Measurements from ENCODE around the gene PRKCH. TPM values are rescaled to one million over a fixed set of nuclear protein-coding genes. Genes with fewer than 3 reads are reported as not detected.

PRKCH gene
- total and polyA plus RNA-seq, 8 donors: 35.2 to 48.8 (median 43.1) TPM

GRCh38 chr14:61347826-61348443 is 26.6 kb downstream of the PRKCH start:
- Histone ChIP-seq H3K4me3 (no peak overlapping the region), H3K36me3 (no peaks in the 10 kb centered on the region), H3K27me3 (no peaks in the 10 kb centered on the region), H3K9me3 (no peaks in the 10 kb centered on the region), H3K4me1 (peaks cover 14 to 71% of the 10 kb centered on the region in 2 donors), H3K27ac (peak overlapping the region in 1 of 2 donors; percentile 24)
- ATAC-seq (peak; percentile 17), DNase-seq (no peak)
- intact Hi-C loops (cut with DNase I): no loop called here
- no peak for TF ChIP-seq CTCF (IDR thresholded peaks at IDR 0.05)

GRCh38 chr14:61350427-61351270 is 29.3 kb downstream of the PRKCH start:
- no peak for TF ChIP-seq CTCF (IDR thresholded peaks at IDR 0.05)
- H3K27ac ChIP-seq: peak overlapping the region in 1 of 2 donors; percentile 9
- intact Hi-C loops (cut with DNase I): no loop called here
- H3K27me3 ChIP-seq: no peaks in the 10 kb centered on the region
- no peaks in the 10 kb centered on the region for H3K36me3 ChIP-seq
- peaks cover 0 to 50% of the 10 kb centered on the region in 2 donors for H3K4me1 ChIP-seq
- no peaks in the 10 kb centered on the region for H3K9me3 ChIP-seq
- ATAC-seq (no peak), DNase-seq (no peak)
- H3K4me3 ChIP-seq: no peak overlapping the region

GRCh38 chr14:61351477-61351876 is 30.1 kb downstream of the PRKCH start:
- intact Hi-C loops (cut with DNase I): no loop called here
- Histone ChIP-seq H3K9me3 (no peaks in the 10 kb centered on the region), H3K4me1 (peaks cover 0 to 51% of the 10 kb centered on the region in 2 donors), H3K36me3 (no peaks in the 10 kb centered on the region), H3K27me3 (no peaks in the 10 kb centered on the region), H3K4me3 (no peak overlapping the region), H3K27ac (peak overlapping the region in 1 of 2 donors; percentile 6)
- no peak for TF ChIP-seq CTCF (IDR thresholded peaks at IDR 0.05)
- ATAC-seq (no peak), DNase-seq (no peak)

GRCh38 chr14:61355892-61356325 is 34.5 kb downstream of the PRKCH start:
- Histone ChIP-seq H3K27me3 (no peaks in the 10 kb centered on the region), H3K4me1 (peaks cover 6 to 41% of the 10 kb centered on the region in 2 donors), H3K27ac (peak overlapping the region; percentile 29 to 67), H3K36me3 (no peaks in the 10 kb centered on the region), H3K4me3 (no peak overlapping the region), H3K9me3 (no peaks in the 10 kb centered on the region)
- DNase-seq: peak in 3 of 4 donors; percentile 43 to 65 (median 61)
- no peak for TF ChIP-seq CTCF (IDR thresholded peaks at IDR 0.05)
- intact Hi-C loops (cut with DNase I): no loop called here
- ATAC-seq: peak; percentile 91

GRCh38 chr14:61357123-61357522 is 35.7 kb downstream of the PRKCH start:
- DNase-seq: no peak
- H3K36me3 ChIP-seq: no peaks in the 10 kb centered on the region
- peak overlapping the region; percentile 8 to 67 for H3K27ac ChIP-seq
- no peak overlapping the region for H3K4me3 ChIP-seq
- no peak for ATAC-seq
- no peaks in the 10 kb centered on the region for H3K27me3 ChIP-seq
- H3K9me3 ChIP-seq: no peaks in the 10 kb centered on the region
- intact Hi-C loops (cut with DNase I): no loop called here
- peaks cover 6 to 42% of the 10 kb centered on the region in 2 donors for H3K4me1 ChIP-seq
- TF ChIP-seq CTCF (IDR thresholded peaks at IDR 0.05): no peak
